Suprapubic skin (tissue), 4 donors: Measurements from ENCODE around the gene LELP1. TPM values are rescaled to one million over a fixed set of nuclear protein-coding genes. Genes with fewer than 3 reads are reported as not detected.

Experiments used
- DNase-seq, 2 donors: peaks; one replicate each; pipeline ENCODE4 v3.0.0-alpha.2; 2019; ENCODE audit warnings: low spot score in 2 of 2
- H3K27ac ChIP-seq: fragments of 200-600 bp; sonication (generic); one replicate; pipeline ENCODE4 v1.5.1; 2019
- H3K27me3 ChIP-seq: fragments of 200-600 bp; sonication (generic); one replicate; pipeline ENCODE4 v1.5.1; 2019
- H3K36me3 ChIP-seq: fragments of 200-600 bp; sonication (generic); one replicate; pipeline ENCODE4 v1.5.1; 2019
- H3K4me1 ChIP-seq: fragments of 200-600 bp; sonication (generic); one replicate; pipeline ENCODE4 v1.5.1; 2019
- H3K4me3 ChIP-seq: fragments of 200-600 bp; sonication (generic); one replicate; pipeline ENCODE4 v1.5.1; 2019; ENCODE audit warnings: mild to moderate bottlenecking
- H3K9me3 ChIP-seq: fragments of 200-600 bp; sonication (generic); one replicate; pipeline ENCODE4 v1.5.1; 2019
- CTCF ChIP-seq, 2 donors: fragments of 200-600 bp in 1 of 2; fragments of 450-650 bp in 1 of 2; sonication (generic) in 1 of 2; IDR thresholded peaks; one replicate each; pipeline ENCODE4 v1.5.1; 2016 to 2019; ENCODE audit warnings: antibody characterized with exemption in 2 of 2, mild to moderate bottlenecking in 1 of 2, moderate library complexity in 1 of 2
- EP300 ChIP-seq: sonication (generic); formaldehyde crosslinking; IDR thresholded peaks from one replicate; pipeline ENCODE4 v1.6.1; 2017; ENCODE audit warnings: antibody characterized with exemption
- POLR2A ChIP-seq, 2 donors: fragments of 450-650 bp; IDR thresholded peaks; one replicate each; pipeline ENCODE4 v1.6.1; 2017; ENCODE audit warnings: antibody characterized with exemption in 2 of 2, mild to moderate bottlenecking in 2 of 2, moderate library complexity in 2 of 2
- POLR2AphosphoS5 ChIP-seq, 3 donors: sonication (generic); formaldehyde crosslinking; IDR thresholded peaks; one replicate each; pipeline ENCODE4 v1.6.1; 2017; ENCODE audit warnings: antibody characterized with exemption in 3 of 3
- WGBS: methylation state at CpG from one replicate; pipeline ENCODE4 v1.1.5; 2018; 5-methylcytosine and 5-hydroxymethylcytosine counted together
- total RNA-seq, 4 donors: library from RNA; depleted of rRNA; stranded (reverse); fragments of >200 nt; gene quantifications; one replicate each; pipeline ENCODE4 v1.1.0, GENCODE V29; 2016

LELP1 gene
- total RNA-seq, 4 donors from 2014 or later, result not detected

DNA sequence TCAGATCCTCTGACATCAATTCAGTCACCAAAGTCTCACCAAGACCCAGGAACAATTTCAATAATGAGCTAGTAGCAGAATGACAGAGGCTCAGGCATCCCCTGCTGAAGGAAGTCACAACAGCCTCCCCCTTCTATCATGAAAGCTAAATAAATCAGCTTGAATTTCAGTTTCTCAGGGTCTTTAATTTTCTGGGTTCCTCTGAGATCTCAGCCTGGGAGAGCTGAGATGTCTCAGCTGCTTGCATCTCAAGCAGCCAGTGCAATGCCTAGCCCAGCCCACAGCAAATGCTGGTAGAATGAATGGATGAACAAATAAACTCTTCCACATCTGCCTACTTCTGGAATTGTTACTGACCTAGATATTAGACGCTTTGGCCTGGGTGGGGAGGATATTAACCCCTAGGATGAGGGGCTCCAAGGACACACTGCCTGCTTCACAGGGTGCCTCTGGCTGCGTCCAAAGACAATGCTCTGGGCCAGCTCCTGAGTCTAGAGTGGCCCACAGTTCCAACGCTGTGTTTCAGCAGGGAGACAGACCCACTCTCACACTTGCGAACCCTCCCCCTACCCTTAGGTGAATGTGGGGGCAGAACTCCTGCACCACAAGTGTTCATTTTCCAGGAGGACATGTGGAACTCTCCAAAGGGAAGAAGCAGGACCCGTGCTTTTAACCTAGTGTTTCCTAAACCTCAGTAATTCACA lies 45.1 kb downstream of the LELP1 start:
- no peak for DNase-seq
- no peak overlapping the region for H3K27ac ChIP-seq
- TF ChIP-seq CTCF (IDR thresholded peaks at IDR 0.05) (no peak), POLR2A (IDR thresholded peaks at IDR 0.05) (no peak), EP300 (no peak), POLR2AphosphoS5 (IDR thresholded peaks at IDR 0.05) (no peak)

DNA sequence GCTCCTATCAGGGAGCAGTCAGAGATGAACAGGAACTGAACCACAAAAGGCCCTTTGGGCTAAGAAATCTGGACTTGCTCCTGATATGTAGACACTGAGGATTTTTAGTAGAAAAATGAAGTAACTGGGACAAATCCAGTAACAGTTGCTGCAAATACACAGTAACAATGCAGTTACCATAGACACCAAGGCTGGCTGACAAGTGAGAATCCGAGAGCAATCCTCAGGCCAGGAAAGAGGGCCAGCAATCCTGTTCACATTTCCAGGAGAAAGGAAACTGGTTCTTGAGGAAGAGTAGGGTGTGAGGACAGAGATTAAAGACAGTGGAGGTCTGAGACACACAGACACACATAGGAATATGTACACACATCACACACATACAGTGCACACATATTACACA lies 46.9 kb downstream of the LELP1 start:
- Histone ChIP-seq H3K4me3 (no peak overlapping the region), H3K27ac (no peak overlapping the region), H3K9me3 (no peaks in the 10 kb centered on the region), H3K4me1 (no peaks in the 10 kb centered on the region), H3K27me3 (no peaks in the 10 kb centered on the region), H3K36me3 (no peaks in the 10 kb centered on the region)
- no peak for DNase-seq
- WGBS, result 43% methylated on average over 1 of the region's 1 CpG
- TF ChIP-seq EP300, result no peak
- TF ChIP-seq POLR2AphosphoS5 (IDR thresholded peaks at IDR 0.05), result no peak
- no peak for TF ChIP-seq CTCF (IDR thresholded peaks at IDR 0.05)
- TF ChIP-seq POLR2A (IDR thresholded peaks at IDR 0.05), result no peak

More for the DNA sequence above, 45.1 kb downstream of the LELP1 start:
- no peaks in the 10 kb centered on the region for H3K27me3 ChIP-seq
- no peak overlapping the region for H3K4me3 ChIP-seq
- no peaks in the 10 kb centered on the region for H3K4me1 ChIP-seq
- 81% methylated on average over 5 of the region's 5 CpGs for WGBS
- no peaks in the 10 kb centered on the region for H3K9me3 ChIP-seq
- no peaks in the 10 kb centered on the region for H3K36me3 ChIP-seq

DNA sequence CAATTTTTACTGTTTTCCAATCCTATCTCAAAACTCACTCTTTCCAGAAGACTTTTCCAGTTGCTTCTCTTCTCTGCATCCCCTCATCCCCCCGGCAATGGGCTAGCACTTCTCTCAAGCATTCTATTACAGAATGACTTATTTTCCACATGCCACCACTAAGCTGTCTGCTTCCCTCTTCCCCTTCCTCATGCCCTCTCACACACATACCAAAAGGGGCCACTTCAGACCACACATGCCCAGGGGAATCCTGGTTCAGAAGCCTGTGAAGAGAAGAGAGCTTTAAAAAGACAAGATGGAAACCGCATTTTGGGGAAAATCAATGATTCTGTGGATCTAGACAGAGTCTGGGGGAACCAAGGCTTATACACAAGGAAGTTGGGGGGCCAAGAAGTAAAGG lies 47.9 kb downstream of the LELP1 start:
- TF ChIP-seq EP300 (no peak), CTCF (IDR thresholded peaks at IDR 0.05) (no peak)
- WGBS, result 90% methylated on average over 2 of the region's 2 CpGs
- H3K9me3 ChIP-seq, result no peaks in the 10 kb centered on the region
- H3K4me3 ChIP-seq, result no peak overlapping the region
- H3K27me3 ChIP-seq, result no peaks in the 10 kb centered on the region
- H3K36me3 ChIP-seq, result no peaks in the 10 kb centered on the region
- no peak overlapping the region for H3K27ac ChIP-seq
- H3K4me1 ChIP-seq, result no peaks in the 10 kb centered on the region
- no peak for DNase-seq

DNA sequence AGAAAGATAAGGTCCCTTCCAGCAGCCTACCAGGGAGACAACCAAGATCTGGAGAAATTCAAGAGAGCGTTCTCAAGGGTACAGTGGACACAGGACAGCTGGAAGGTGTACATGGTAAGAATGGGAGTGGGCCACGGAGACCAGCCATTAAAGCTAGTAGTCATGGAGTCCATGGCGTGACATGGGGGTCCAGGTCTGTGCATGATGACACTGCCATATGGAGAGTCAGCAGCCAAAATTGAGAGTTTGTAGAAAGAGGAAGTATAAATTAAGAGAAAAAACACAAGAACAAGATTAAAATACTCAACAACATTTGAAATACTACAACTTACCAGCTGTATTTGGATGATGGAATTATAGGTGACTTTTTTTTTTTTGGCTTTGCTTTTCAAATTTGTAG lies 48.3 kb downstream of the LELP1 start:
- no peaks in the 10 kb centered on the region for H3K27me3 ChIP-seq
- no peak for DNase-seq
- H3K4me3 ChIP-seq, result no peak overlapping the region
- no peaks in the 10 kb centered on the region for H3K9me3 ChIP-seq
- no peaks in the 10 kb centered on the region for H3K36me3 ChIP-seq
- no peak overlapping the region for H3K27ac ChIP-seq
- 88% methylated on average over 3 of the region's 3 CpGs for WGBS
- no peak for TF ChIP-seq EP300
- H3K4me1 ChIP-seq, result no peaks in the 10 kb centered on the region

DNA sequence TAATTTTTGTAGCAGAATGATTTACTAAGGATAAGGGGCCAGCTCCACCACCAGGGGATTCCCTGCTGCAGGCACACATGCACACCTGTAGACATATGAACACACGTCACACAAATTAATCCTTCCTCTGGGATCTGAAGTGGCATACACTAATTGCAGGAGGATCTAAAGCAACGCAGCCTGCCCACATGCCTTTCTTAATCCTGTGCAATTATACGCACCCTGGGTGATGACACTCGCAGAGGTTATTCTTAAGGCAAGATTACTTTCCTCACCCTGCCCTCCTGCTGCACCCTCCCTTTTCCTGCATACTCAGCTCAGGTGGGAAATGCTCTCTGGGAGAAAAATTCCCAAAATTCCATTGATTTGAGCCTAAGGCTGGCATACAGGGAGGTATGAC lies 48.8 kb downstream of the LELP1 start:
- no peaks in the 10 kb centered on the region for H3K4me1 ChIP-seq
- no peak for DNase-seq
- H3K4me3 ChIP-seq, result no peak overlapping the region
- no peak for TF ChIP-seq CTCF (IDR thresholded peaks at IDR 0.05)
- no peak for TF ChIP-seq POLR2AphosphoS5 (IDR thresholded peaks at IDR 0.05)
- no peak for TF ChIP-seq POLR2A (IDR thresholded peaks at IDR 0.05)
- TF ChIP-seq EP300, result no peak
- no peaks in the 10 kb centered on the region for H3K9me3 ChIP-seq
- no peaks in the 10 kb centered on the region for H3K27me3 ChIP-seq
- H3K36me3 ChIP-seq, result no peaks in the 10 kb centered on the region
- WGBS, result 81% methylated on average over 4 of the region's 4 CpGs
- no peak overlapping the region for H3K27ac ChIP-seq

DNA sequence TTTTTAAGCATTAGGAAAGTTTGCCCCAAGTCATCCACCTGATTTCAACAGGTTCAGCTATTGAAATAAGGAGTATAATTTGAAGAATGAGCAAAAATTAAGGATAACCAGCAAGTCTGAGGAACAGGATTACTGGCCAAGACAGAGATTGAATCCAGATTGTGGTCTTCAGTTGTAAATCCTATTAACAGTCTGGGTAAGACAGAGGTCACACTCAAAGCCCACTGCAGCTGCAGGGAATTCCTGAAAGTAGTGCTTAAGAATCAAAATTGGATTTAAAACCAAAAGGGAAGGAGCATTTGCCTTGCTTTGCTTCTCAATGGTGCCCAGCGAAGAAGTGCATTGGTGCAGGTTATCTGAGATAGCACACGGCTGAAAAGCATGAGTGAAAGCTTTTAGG lies 49.8 kb downstream of the LELP1 start:
- H3K9me3 ChIP-seq, result no peaks in the 10 kb centered on the region
- DNase-seq, result no peak
- no peak overlapping the region for H3K4me3 ChIP-seq
- no peak for TF ChIP-seq POLR2A (IDR thresholded peaks at IDR 0.05)
- no peaks in the 10 kb centered on the region for H3K36me3 ChIP-seq
- no peaks in the 10 kb centered on the region for H3K27me3 ChIP-seq
- WGBS, result 90% methylated on average over 2 of the region's 2 CpGs
- H3K27ac ChIP-seq, result no peak overlapping the region
- H3K4me1 ChIP-seq, result no peaks in the 10 kb centered on the region
